ENCODE data around the gene DHRS1. TPM values are rescaled to one million over a fixed set of nuclear protein-coding genes. Genes with fewer than 3 reads are reported as not detected.

DHRS1 gene
- total RNA-seq, 1 experiment from 2014 or later: 34.7 TPM

- no TSS peak for BruUV-seq (replicated peaks)
- POLR2A ChIA-PET: no interaction called here
- RAD21 ChIA-PET (ENCODE audit: low non-redundant PET in 1 of 2, low total read pairs in 2 of 2, uncharacterized antibody in 2 of 2, unreplicated experiment in 2 of 2): no interaction called here
- intact Hi-C loops (cut with micrococcal nuclease): no loop called here
- Histone ChIP-seq H3K9me3 (ENCODE audit: control insufficient read depth in 1 of 2, insufficient read depth in 1 of 2, low read depth in 1 of 2, low read length in 2 of 2) (no peaks in the 10 kb centered on the region), H3K9ac (ENCODE audit: low read length) (no peak overlapping the region), H3K4me1 (ENCODE audit: control insufficient read depth in 1 of 2, insufficient read depth in 2 of 2, low read length in 2 of 2) (peaks cover 11 to 24% of the 10 kb centered on the region in 2 experiments), H3K79me2 (ENCODE audit: insufficient read depth, low read length) (no peaks in the 10 kb centered on the region), H3K4me2 (ENCODE audit: low read length) (peak overlapping the region; percentile 47), H4K20me1 (ENCODE audit: insufficient read depth) (no peaks in the 10 kb centered on the region), H2AFZ (ENCODE audit: low read depth, low read length, poor library complexity, severe bottlenecking) (no peak overlapping the region), H3K27ac (ENCODE audit: low read depth, low read length) (no peak overlapping the region), H3K27me3 (ENCODE audit: insufficient read depth, low read length) (0 out of 2 replicates have a peak, but pooled peaks cover 4% of the 10 kb centered on the region), H3K4me3 (replicated peaks in 1 of 2; ENCODE audit: low read depth in 1 of 2, low read length in 2 of 2) (no peak overlapping the region), H3K9me2 (ENCODE audit: insufficient read depth) (no peaks in the 10 kb centered on the region), H3K36me3 (ENCODE audit: control insufficient read depth in 1 of 2, insufficient read depth in 2 of 2, low read length in 2 of 2) (no peaks in the 10 kb centered on the region)
- ATAC-seq (peak; percentile 53), DNase-seq (ENCODE audit: low read depth, low spot score) (no peak)
- CTCF ChIA-PET: interaction anchor here (0.8 to 2.6 kb wide), 3 partner anchors 9 to 114 kb away, joined by 3 to 12 read pairs (median 7); partner anchors contain the start of gene CIDEB
- peak; percentile 66 for TF ChIP-seq FOSL1 (IDR thresholded peaks at IDR 0.05; ENCODE audit: low read depth)
- TF ChIP-seq CTCF (IDR thresholded peaks at IDR 0.05 in 2 of 3, conservative IDR thresholded peaks at IDR 0.05 in 1 of 3; ENCODE audit: borderline replicate concordance in 1 of 3, insufficient read depth in 1 of 3, low read depth in 2 of 3, low read length in 2 of 3): no peak
- TF ChIP-seq ELF1 (IDR thresholded peaks at IDR 0.05; ENCODE audit: borderline replicate concordance, low read depth): no peak
- peak; percentile 55 for TF ChIP-seq JUND (IDR thresholded peaks at IDR 0.05)
These were observed 17.8 kb upstream of the DHRS1 start for GRCh38 chr14:24317141-24317928.

- Histone ChIP-seq H3K4me1 (ENCODE audit: control insufficient read depth in 1 of 2, insufficient read depth in 2 of 2, low read length in 2 of 2) (peaks cover 11 to 24% of the 10 kb centered on the region in 2 experiments), H3K9ac (ENCODE audit: low read length) (no peak overlapping the region), H3K4me2 (ENCODE audit: low read length) (peak overlapping the region; percentile 47), H3K9me2 (ENCODE audit: insufficient read depth) (no peaks in the 10 kb centered on the region), H3K27ac (ENCODE audit: low read depth, low read length) (no peak overlapping the region; the same call in 1 of the 2 replicates), H4K20me1 (ENCODE audit: insufficient read depth) (no peaks in the 10 kb centered on the region), H2AFZ (ENCODE audit: low read depth, low read length, poor library complexity, severe bottlenecking) (no peak overlapping the region), H3K79me2 (ENCODE audit: insufficient read depth, low read length) (no peaks in the 10 kb centered on the region), H3K9me3 (ENCODE audit: control insufficient read depth in 1 of 2, insufficient read depth in 1 of 2, low read depth in 1 of 2, low read length in 2 of 2) (no peaks in the 10 kb centered on the region), H3K36me3 (ENCODE audit: control insufficient read depth in 1 of 2, insufficient read depth in 2 of 2, low read length in 2 of 2) (no peaks in the 10 kb centered on the region), H3K27me3 (ENCODE audit: insufficient read depth, low read length) (0 out of 2 replicates have a peak, but pooled peaks cover 4% of the 10 kb centered on the region), H3K4me3 (replicated peaks in 1 of 2; ENCODE audit: low read depth in 1 of 2, low read length in 2 of 2) (no peak overlapping the region)
- no peak for TF ChIP-seq ZNF274 (IDR thresholded peaks at IDR 0.05; ENCODE audit: low read depth, low read length)
- TF ChIP-seq POLR2A (IDR thresholded peaks at IDR 0.05; ENCODE audit: borderline replicate concordance, extremely low read depth, insufficient read depth, insufficient read length): no peak
- TF ChIP-seq ATF3 (IDR thresholded peaks at IDR 0.05): no peak
- TF ChIP-seq RAD21 (IDR thresholded peaks at IDR 0.05; ENCODE audit: low read depth): no peak
- no peak for TF ChIP-seq ZFX (IDR thresholded peaks at IDR 0.05)
- TF ChIP-seq TCF7L2 (IDR thresholded peaks at IDR 0.05; ENCODE audit: borderline replicate concordance, extremely low read depth, insufficient read depth, insufficient read length): no peak
- DNase-seq (ENCODE audit: low read depth, low spot score): no peak
- intact Hi-C loops (cut with micrococcal nuclease): no loop called here
- ATAC-seq: peak; percentile 14; the same call in 1 of the 2 replicates
- no TSS peak for BruUV-seq (replicated peaks)
- RAD21 ChIA-PET (ENCODE audit: low non-redundant PET in 1 of 2, low total read pairs in 2 of 2, uncharacterized antibody in 2 of 2, unreplicated experiment in 2 of 2): no interaction called here
- POLR2A ChIA-PET: no interaction called here
- CTCF ChIA-PET: interaction anchor here (0.8 to 1.7 kb wide), 2 partner anchors 9 to 115 kb away, joined by 3 to 7 read pairs; partner anchors contain the start of gene CIDEB
These were observed 17.0 kb upstream of the DHRS1 start for GRCh38 chr14:24316597-24316950.

All from HCT116 (cell line).